Esophagus squamous epithelium (tissue), 4 donors: ENCODE measurements around the gene CMBL.

Experiments
- POLR2A ChIP-seq, 4 donors: fragments of 450-650 bp; IDR thresholded peaks; one replicate each; pipeline ENCODE4 v1.6.1; 2017; ENCODE audit warnings: antibody characterized with exemption in 4 of 4, mild to moderate bottlenecking in 4 of 4, moderate library complexity in 3 of 4
- TF ChIP-seq, protein P1 (sequence below), 6 experiments: fragments of 450-650 bp in 4 of 6; fragments of 200-600 bp in 2 of 6; sonication (generic) in 2 of 6; IDR thresholded peaks; one replicate each; pipeline ENCODE4 v1.5.1; 2016 to 2019; ENCODE audit warnings: antibody characterized with exemption in 6 of 6, mild to moderate bottlenecking in 4 of 6, moderate library complexity in 4 of 6

DNA sequence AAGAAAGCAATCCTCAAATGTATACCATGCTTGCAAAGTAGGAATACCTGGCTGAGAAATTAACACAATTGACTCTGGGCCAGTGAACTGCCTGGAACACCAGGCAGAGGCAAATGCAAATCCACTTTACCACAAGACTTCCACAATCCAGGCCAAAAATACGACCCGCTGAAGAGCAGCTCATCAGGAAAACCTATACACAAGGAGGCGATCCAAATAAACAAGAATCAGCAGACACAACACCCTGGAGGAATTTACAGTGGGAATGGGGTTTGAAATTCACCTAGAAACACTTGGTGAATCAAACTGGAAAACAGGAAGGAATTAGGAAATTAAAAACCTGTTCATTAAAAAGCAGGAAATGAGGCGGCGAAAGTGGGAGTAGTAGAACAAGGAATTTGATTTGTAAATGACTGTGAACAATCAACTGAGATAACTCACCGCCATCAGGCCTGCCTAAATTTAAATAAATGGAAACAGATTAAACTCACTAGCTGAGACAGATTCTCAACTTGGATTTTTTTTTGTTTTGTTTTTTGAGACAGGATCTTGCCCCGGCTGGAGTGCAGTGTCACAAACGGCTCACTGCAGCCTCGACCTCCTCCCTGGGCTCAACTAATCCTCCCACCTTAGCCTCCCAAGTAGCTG is 15.9 kb downstream of the CMBL start:
- TF ChIP-seq, protein P1, sequence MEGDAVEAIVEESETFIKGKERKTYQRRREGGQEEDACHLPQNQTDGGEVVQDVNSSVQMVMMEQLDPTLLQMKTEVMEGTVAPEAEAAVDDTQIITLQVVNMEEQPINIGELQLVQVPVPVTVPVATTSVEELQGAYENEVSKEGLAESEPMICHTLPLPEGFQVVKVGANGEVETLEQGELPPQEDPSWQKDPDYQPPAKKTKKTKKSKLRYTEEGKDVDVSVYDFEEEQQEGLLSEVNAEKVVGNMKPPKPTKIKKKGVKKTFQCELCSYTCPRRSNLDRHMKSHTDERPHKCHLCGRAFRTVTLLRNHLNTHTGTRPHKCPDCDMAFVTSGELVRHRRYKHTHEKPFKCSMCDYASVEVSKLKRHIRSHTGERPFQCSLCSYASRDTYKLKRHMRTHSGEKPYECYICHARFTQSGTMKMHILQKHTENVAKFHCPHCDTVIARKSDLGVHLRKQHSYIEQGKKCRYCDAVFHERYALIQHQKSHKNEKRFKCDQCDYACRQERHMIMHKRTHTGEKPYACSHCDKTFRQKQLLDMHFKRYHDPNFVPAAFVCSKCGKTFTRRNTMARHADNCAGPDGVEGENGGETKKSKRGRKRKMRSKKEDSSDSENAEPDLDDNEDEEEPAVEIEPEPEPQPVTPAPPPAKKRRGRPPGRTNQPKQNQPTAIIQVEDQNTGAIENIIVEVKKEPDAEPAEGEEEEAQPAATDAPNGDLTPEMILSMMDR (IDR thresholded peaks at IDR 0.05): no peak
- TF ChIP-seq POLR2A (IDR thresholded peaks at IDR 0.05): no peak
